HL-60 (cell line): ENCODE results near the gene SIL1.

ENCODE experiments used
- CTCF ChIP-seq: IDR thresholded peaks from one replicate; pipeline ENCODE4 v1.5.1; 2011; ENCODE audit warnings: low read length, control low read depth, inconsistent platforms; ENCODE audit not compliant: insufficient read depth
- GABPA ChIP-seq: IDR thresholded peaks from 2 replicates; pipeline ENCODE4 v1.6.1; 2012; ENCODE audit warnings: low read depth
- POLR2AphosphoS5 ChIP-seq: IDR thresholded peaks from 2 replicates; pipeline ENCODE4 v1.6.1; 2012; ENCODE audit warnings: low read depth
- REST ChIP-seq: IDR thresholded peaks from 2 replicates; pipeline ENCODE4 v1.6.1; 2012; ENCODE audit warnings: low read depth; ENCODE audit not compliant: insufficient replicate concordance
- SPI1 ChIP-seq: IDR thresholded peaks from 2 replicates; pipeline ENCODE4 v1.6.1; 2012; ENCODE audit warnings: low read depth, mild to moderate bottlenecking, borderline replicate concordance

GRCh38 chr5:138974227-138975063 lies 223.7 kb downstream of the SIL1 start:
- TF ChIP-seq CTCF (no peak), SPI1 (no peak), GABPA (no peak), REST (no peak), POLR2AphosphoS5 (no peak)
